HEK293 (cell line): ENCODE data around the gene SAMD4B.
A peak's percentile ranks its signal among the peaks of the same experiment; 100 is the strongest.

ENCODE experiments used
- CTCF ChIA-PET: fragments of 350-600 bp; formaldehyde crosslinking; extraction: SDS; loops from one replicate; lab custom pipeline; 2021; ENCODE audit warnings: antibody characterized with exemption; lab: Yijun Ruan, JAX
- POLR2A ChIA-PET: fragments of 300-600 bp; formaldehyde crosslinking; extraction: SDS; loops from one replicate; lab custom pipeline; 2020; ENCODE audit warnings: antibody characterized with exemption, inconsistent platforms; lab: Yijun Ruan, JAX
- H3K27ac ChIP-seq: fragments of 200-500 bp; sonication (Bioruptor generic); 2 replicates; pipeline ENCODE4 v1.5.1; 2014; ENCODE audit warnings: low read depth, low read length, control low read depth, inconsistent platforms; ENCODE audit errors: extremely low read depth
- H3K36me3 ChIP-seq, 2 experiments: fragments of 200-500 bp in 1 of 2; sonication (Bioruptor generic) in 1 of 2; 1 replicate in 1 of 2; 2 replicates in 1 of 2; pipeline ENCODE4 v1.5.1; 2014 to 2017; ENCODE audit warnings: inconsistent platforms in 2 of 2, low read length in 2 of 2; ENCODE audit not compliant: control insufficient read depth in 2 of 2, insufficient read depth in 1 of 2
- H3K4me1 ChIP-seq: fragments of 200-500 bp; sonication (Bioruptor generic); 2 replicates; pipeline ENCODE4 v1.5.1; 2014; ENCODE audit warnings: mild to moderate bottlenecking, low read length, inconsistent platforms; ENCODE audit not compliant: control insufficient read depth, insufficient read depth
- H3K4me3 ChIP-seq: 2 replicates; pipeline ENCODE4 v1.5.1; 2011; ENCODE audit warnings: low read depth, mild to moderate bottlenecking, control low read depth, low read length, moderate library complexity
- H3K9me3 ChIP-seq: fragments of 200-500 bp; sonication (Bioruptor generic); 2 replicates; pipeline ENCODE4 v1.5.1; 2014; ENCODE audit warnings: low read depth, low read length, inconsistent platforms; ENCODE audit not compliant: control insufficient read depth, insufficient read depth
- BCL11B ChIP-seq: fragments of 450-650 bp; formaldehyde crosslinking; IDR thresholded peaks from 2 replicates; pipeline ENCODE4 v1.5.1; 2016; ENCODE audit warnings: low read depth, missing biosample characterization, missing genetic modification characterization
- BCL6B ChIP-seq: fragments of 450-650 bp; formaldehyde crosslinking; IDR thresholded peaks from 2 replicates; pipeline ENCODE4 v1.5.1; 2017; ENCODE audit warnings: missing biosample characterization, missing genetic modification characterization
- FEZF1 ChIP-seq: fragments of 450-650 bp; formaldehyde crosslinking; IDR thresholded peaks from 2 replicates; pipeline ENCODE4 v1.5.1; 2016; ENCODE audit warnings: missing biosample characterization, missing genetic modification characterization
- HOXC10 ChIP-seq: sonication (generic); formaldehyde crosslinking; IDR thresholded peaks from 2 replicates; pipeline ENCODE4 v1.8.1; 2023; ENCODE audit warnings: mild to moderate bottlenecking, missing genetic modification reagents
- OVOL3 ChIP-seq: fragments of 450-650 bp; formaldehyde crosslinking; IDR thresholded peaks from 2 replicates; pipeline ENCODE4 v1.5.1; 2016; ENCODE audit warnings: missing biosample characterization, missing genetic modification characterization
- PRDM1 ChIP-seq: fragments of 450-650 bp; formaldehyde crosslinking; IDR thresholded peaks from 2 replicates; pipeline ENCODE4; 2016; ENCODE audit warnings: missing biosample characterization, missing genetic modification characterization
- PRDM6 ChIP-seq: fragments of 450-650 bp; formaldehyde crosslinking; IDR thresholded peaks from 2 replicates; pipeline ENCODE4 v1.5.1; 2017; ENCODE audit warnings: missing biosample characterization, missing genetic modification characterization
- SETDB1 ChIP-seq: IDR thresholded peaks from one replicate; pipeline ENCODE4 v1.6.1; 2017; ENCODE audit warnings: mild to moderate bottlenecking, low read length, moderate library complexity, mixed read lengths; ENCODE audit not compliant: insufficient read length
- TSHZ1 ChIP-seq: fragments of 450-650 bp; formaldehyde crosslinking; IDR thresholded peaks from 2 replicates; pipeline ENCODE4 v1.5.1; 2016; ENCODE audit warnings: missing biosample characterization, missing genetic modification characterization, borderline replicate concordance
- ZBTB17 ChIP-seq: fragments of 450-650 bp; formaldehyde crosslinking; IDR thresholded peaks from 2 replicates; pipeline ENCODE4 v1.5.1; 2016; ENCODE audit warnings: missing biosample characterization, missing genetic modification characterization
- ZBTB21 ChIP-seq: fragments of 450-650 bp; formaldehyde crosslinking; IDR thresholded peaks from 2 replicates; pipeline ENCODE4 v1.5.1; 2017; ENCODE audit warnings: missing biosample characterization, missing genetic modification characterization
- ZBTB6 ChIP-seq: fragments of 450-650 bp; formaldehyde crosslinking; IDR thresholded peaks from 2 replicates; pipeline ENCODE4 v1.5.1; 2017; ENCODE audit warnings: missing biosample characterization, missing genetic modification characterization
- ZFP69B ChIP-seq: fragments of 450-650 bp; formaldehyde crosslinking; IDR thresholded peaks from 2 replicates; pipeline ENCODE4 v1.5.1; 2016; ENCODE audit warnings: missing biosample characterization, missing genetic modification characterization
- ZNF10 ChIP-seq: fragments of 450-650 bp; formaldehyde crosslinking; IDR thresholded peaks from 2 replicates; pipeline ENCODE4 v1.5.1; 2017; ENCODE audit warnings: missing biosample characterization, missing genetic modification characterization
- ZNF114 ChIP-seq: fragments of 450-650 bp; formaldehyde crosslinking; IDR thresholded peaks from 2 replicates; pipeline ENCODE4 v1.5.0; 2017; ENCODE audit warnings: missing biosample characterization, missing genetic modification characterization
- ZNF174 ChIP-seq: fragments of 450-650 bp; formaldehyde crosslinking; IDR thresholded peaks from 2 replicates; pipeline ENCODE4 v1.5.0; 2017; ENCODE audit warnings: missing biosample characterization, mild to moderate bottlenecking, missing genetic modification characterization
- ZNF214 ChIP-seq: fragments of 450-650 bp; formaldehyde crosslinking; IDR thresholded peaks from 2 replicates; pipeline ENCODE4 v1.5.1; 2017; ENCODE audit warnings: missing biosample characterization, mild to moderate bottlenecking, missing genetic modification characterization, borderline replicate concordance
- ZNF221 ChIP-seq: fragments of 450-650 bp; formaldehyde crosslinking; IDR thresholded peaks from 2 replicates; pipeline ENCODE4 v1.5.1; 2017; ENCODE audit warnings: missing biosample characterization, missing genetic modification characterization, borderline replicate concordance
- ZNF23 ChIP-seq: fragments of 450-650 bp; formaldehyde crosslinking; IDR thresholded peaks from 2 replicates; pipeline ENCODE4 v1.5.1; 2016; ENCODE audit warnings: missing biosample characterization, missing genetic modification characterization, borderline replicate concordance
- ZNF266 ChIP-seq: fragments of 450-650 bp; formaldehyde crosslinking; IDR thresholded peaks from 2 replicates; pipeline ENCODE4 v1.5.1; 2016; ENCODE audit warnings: missing biosample characterization, missing genetic modification characterization, low read depth
- ZNF335 ChIP-seq: fragments of 450-650 bp; formaldehyde crosslinking; conservative IDR thresholded peaks from 2 replicates; pipeline ENCODE4 v1.5.1; 2016; ENCODE audit warnings: missing biosample characterization, missing genetic modification characterization
- ZNF391 ChIP-seq: fragments of 450-650 bp; formaldehyde crosslinking; IDR thresholded peaks from 2 replicates; pipeline ENCODE4 v1.5.1; 2016; ENCODE audit warnings: low read depth, missing biosample characterization, missing genetic modification characterization, borderline replicate concordance
- ZNF404 ChIP-seq: fragments of 450-650 bp; formaldehyde crosslinking; IDR thresholded peaks from 2 replicates; pipeline ENCODE4 v1.5.1; 2017; ENCODE audit warnings: missing biosample characterization, missing genetic modification characterization
- ZNF549 ChIP-seq: fragments of 450-650 bp; IDR thresholded peaks from 2 replicates; pipeline ENCODE4 v1.5.1; 2018; ENCODE audit warnings: missing biosample characterization, missing genetic modification characterization, mild to moderate bottlenecking, inconsistent platforms, moderate library complexity
- ZNF580 ChIP-seq: fragments of 450-650 bp; formaldehyde crosslinking; IDR thresholded peaks from 2 replicates; pipeline ENCODE4 v1.5.1; 2016; ENCODE audit warnings: missing biosample characterization, missing genetic modification characterization
- ZNF623 ChIP-seq: fragments of 450-650 bp; formaldehyde crosslinking; IDR thresholded peaks from 2 replicates; pipeline ENCODE4 v1.5.1; 2016; ENCODE audit warnings: missing biosample characterization, missing genetic modification characterization
- ZNF654 ChIP-seq: fragments of 450-650 bp; formaldehyde crosslinking; IDR thresholded peaks from 2 replicates; pipeline ENCODE4 v1.5.1; 2016; ENCODE audit warnings: low read depth, missing biosample characterization, missing genetic modification characterization
- ZNF677 ChIP-seq: fragments of 450-650 bp; IDR thresholded peaks from 2 replicates; pipeline ENCODE4 v1.5.0; 2018; ENCODE audit warnings: missing biosample characterization, mild to moderate bottlenecking, missing genetic modification characterization, moderate library complexity

Gene SAMD4B

GRCh38 chr19:39408392-39409207, 66.4 kb downstream of the SAMD4B start:
- CTCF ChIA-PET, result interaction anchor here (0.6 to 4.6 kb wide), 8 partner anchors 11 to 97 kb away, joined by 3 to 41 read pairs (median 3); no protein-coding TSS in a partner anchor
- TF ChIP-seq ZBTB21 (tag by site-specific recombination) (no peak), OVOL3 (no peak), ZBTB17 (tag by site-specific recombination) (0 out of 2 replicates have a peak, but pooled peaks have one; percentile 25), ZNF335 (no peak), ZNF214 (no peak), ZNF10 (peak; percentile 21; the same call in 1 of the 2 replicates), ZNF654 (tag by site-specific recombination) (no peak), ZNF391 (tag by site-specific recombination) (no peak), SETDB1 (no peak), ZBTB6 (tag by site-specific recombination) (peak; percentile 40; the same call in 1 of the 2 replicates), ZNF221 (no peak), ZNF623 (tag by site-specific recombination) (no peak), BCL6B (no peak), ZFP69B (tag by site-specific recombination) (no peak), ZNF114 (tag by site-specific recombination) (no peak), ZNF174 (tag by site-specific recombination) (no peak), PRDM1 (tag by site-specific recombination) (no peak), ZNF266 (no peak), HOXC10 (CRISPR knock-in tag) (no peak), BCL11B (tag by site-specific recombination) (no peak; the same call in 1 of the 2 replicates), ZNF404 (tag by site-specific recombination) (no peak), FEZF1 (peak; percentile 19; the same call in 1 of the 2 replicates), ZNF549 (tag by site-specific recombination) (no peak), ZNF23 (tag by site-specific recombination) (no peak), TSHZ1 (no peak; the same call in 1 of the 2 replicates), PRDM6 (no peak), ZNF677 (tag by site-specific recombination) (no peak), ZNF580 (no peak)

More at GRCh38 chr19:39408392-39409207, 66.4 kb downstream of the SAMD4B start:
- Histone ChIP-seq H3K36me3 (peaks cover 0 to 3% of the 10 kb centered on the region in 2 experiments; a peak in 1 of 3 replicates), H3K4me3 (no peak overlapping the region), H3K4me1 (peaks cover 44% of the 10 kb centered on the region), H3K9me3 (no peaks in the 10 kb centered on the region), H3K27ac (peak overlapping the region; percentile 29; the same call in 1 of the 2 replicates)
- POLR2A ChIA-PET, result interaction anchor here (0.6 to 11.2 kb wide), 7 partner anchors 10 to 82 kb away, joined by 3 to 175 read pairs (median 10); partner anchors contain the start of genes MED29, PAF1, RPS16 and TIMM50
